ENCODE data around the gene ITPRIPL1.

- TF ChIP-seq, protein P1, sequence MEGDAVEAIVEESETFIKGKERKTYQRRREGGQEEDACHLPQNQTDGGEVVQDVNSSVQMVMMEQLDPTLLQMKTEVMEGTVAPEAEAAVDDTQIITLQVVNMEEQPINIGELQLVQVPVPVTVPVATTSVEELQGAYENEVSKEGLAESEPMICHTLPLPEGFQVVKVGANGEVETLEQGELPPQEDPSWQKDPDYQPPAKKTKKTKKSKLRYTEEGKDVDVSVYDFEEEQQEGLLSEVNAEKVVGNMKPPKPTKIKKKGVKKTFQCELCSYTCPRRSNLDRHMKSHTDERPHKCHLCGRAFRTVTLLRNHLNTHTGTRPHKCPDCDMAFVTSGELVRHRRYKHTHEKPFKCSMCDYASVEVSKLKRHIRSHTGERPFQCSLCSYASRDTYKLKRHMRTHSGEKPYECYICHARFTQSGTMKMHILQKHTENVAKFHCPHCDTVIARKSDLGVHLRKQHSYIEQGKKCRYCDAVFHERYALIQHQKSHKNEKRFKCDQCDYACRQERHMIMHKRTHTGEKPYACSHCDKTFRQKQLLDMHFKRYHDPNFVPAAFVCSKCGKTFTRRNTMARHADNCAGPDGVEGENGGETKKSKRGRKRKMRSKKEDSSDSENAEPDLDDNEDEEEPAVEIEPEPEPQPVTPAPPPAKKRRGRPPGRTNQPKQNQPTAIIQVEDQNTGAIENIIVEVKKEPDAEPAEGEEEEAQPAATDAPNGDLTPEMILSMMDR (conservative IDR thresholded peaks at IDR 0.05): no peak
- TF ChIP-seq ZFX (IDR thresholded peaks at IDR 0.05): no peak
Measured at GRCh38 chr2:96353032-96353561, 28.0 kb downstream of the ITPRIPL1 start.

Measured in C4-2B (cell line).